ENCODE measurements around the gene TMEM59L.

TMEM59L gene

DNA sequence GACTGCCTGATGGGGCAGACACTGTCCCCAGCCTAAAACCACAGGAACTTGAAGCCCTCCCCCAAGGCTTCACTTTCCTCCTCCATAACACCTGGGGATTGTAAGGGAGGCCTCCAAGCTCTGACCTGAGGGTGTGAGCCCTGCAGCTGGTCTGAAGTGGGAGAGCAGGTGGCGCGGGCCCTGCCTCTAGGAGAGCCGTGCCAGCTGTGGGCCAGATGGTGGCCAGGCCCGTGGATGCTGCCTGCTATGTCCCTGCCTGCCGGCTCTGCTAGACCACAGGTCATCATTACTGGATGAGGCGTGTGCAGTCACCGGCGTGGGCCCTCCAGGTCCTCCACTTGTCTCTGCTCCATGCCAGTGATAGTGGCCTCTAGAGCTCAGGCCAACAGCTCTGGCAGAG, 20.7 kb downstream of the TMEM59L start:
- TF ChIP-seq, protein P1, sequence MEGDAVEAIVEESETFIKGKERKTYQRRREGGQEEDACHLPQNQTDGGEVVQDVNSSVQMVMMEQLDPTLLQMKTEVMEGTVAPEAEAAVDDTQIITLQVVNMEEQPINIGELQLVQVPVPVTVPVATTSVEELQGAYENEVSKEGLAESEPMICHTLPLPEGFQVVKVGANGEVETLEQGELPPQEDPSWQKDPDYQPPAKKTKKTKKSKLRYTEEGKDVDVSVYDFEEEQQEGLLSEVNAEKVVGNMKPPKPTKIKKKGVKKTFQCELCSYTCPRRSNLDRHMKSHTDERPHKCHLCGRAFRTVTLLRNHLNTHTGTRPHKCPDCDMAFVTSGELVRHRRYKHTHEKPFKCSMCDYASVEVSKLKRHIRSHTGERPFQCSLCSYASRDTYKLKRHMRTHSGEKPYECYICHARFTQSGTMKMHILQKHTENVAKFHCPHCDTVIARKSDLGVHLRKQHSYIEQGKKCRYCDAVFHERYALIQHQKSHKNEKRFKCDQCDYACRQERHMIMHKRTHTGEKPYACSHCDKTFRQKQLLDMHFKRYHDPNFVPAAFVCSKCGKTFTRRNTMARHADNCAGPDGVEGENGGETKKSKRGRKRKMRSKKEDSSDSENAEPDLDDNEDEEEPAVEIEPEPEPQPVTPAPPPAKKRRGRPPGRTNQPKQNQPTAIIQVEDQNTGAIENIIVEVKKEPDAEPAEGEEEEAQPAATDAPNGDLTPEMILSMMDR (IDR thresholded peaks at IDR 0.05; ENCODE audit: control insufficient read depth, insufficient read depth, low read depth, low read length, missing control alignments), result no peak
- H3K4me3 ChIP-seq (ENCODE audit: control insufficient read depth, low read depth, low read length), result no peak overlapping the region
- no peak for DNase-seq (ENCODE audit: low read depth)

GRCh38 chr19:18634612-18635297, 22.1 kb downstream of the TMEM59L start:
- H3K4me3 ChIP-seq (ENCODE audit: control insufficient read depth, low read depth, low read length), result no peak overlapping the region
- DNase-seq (ENCODE audit: low read depth), result no peak
- TF ChIP-seq, protein P1 (IDR thresholded peaks at IDR 0.05; ENCODE audit: control insufficient read depth, insufficient read depth, low read depth, low read length, missing control alignments), result no peak

DNA sequence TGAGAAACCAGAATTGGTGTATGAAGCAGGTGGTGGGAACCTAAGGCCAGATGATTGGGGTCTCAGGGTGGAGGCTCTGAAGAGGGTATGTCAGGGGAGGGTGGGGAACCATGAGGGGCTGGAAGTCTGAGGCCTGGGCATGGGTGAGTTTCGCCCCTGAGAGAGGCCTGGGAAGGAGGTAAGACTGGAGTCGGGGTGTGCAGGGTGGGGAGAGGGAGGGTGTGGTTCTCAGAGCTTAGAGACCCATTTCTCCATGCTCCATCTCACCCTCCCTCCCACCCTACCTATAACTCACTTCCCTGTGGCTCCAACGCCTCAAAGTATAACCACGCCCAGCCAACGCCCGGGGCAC, 23.1 kb downstream of the TMEM59L start:
- TF ChIP-seq, protein P1 (IDR thresholded peaks at IDR 0.05; ENCODE audit: control insufficient read depth, insufficient read depth, low read depth, low read length, missing control alignments), result no peak
- no peak overlapping the region for H3K4me3 ChIP-seq (ENCODE audit: control insufficient read depth, low read depth, low read length)
- no peak for DNase-seq (ENCODE audit: low read depth)

DNA sequence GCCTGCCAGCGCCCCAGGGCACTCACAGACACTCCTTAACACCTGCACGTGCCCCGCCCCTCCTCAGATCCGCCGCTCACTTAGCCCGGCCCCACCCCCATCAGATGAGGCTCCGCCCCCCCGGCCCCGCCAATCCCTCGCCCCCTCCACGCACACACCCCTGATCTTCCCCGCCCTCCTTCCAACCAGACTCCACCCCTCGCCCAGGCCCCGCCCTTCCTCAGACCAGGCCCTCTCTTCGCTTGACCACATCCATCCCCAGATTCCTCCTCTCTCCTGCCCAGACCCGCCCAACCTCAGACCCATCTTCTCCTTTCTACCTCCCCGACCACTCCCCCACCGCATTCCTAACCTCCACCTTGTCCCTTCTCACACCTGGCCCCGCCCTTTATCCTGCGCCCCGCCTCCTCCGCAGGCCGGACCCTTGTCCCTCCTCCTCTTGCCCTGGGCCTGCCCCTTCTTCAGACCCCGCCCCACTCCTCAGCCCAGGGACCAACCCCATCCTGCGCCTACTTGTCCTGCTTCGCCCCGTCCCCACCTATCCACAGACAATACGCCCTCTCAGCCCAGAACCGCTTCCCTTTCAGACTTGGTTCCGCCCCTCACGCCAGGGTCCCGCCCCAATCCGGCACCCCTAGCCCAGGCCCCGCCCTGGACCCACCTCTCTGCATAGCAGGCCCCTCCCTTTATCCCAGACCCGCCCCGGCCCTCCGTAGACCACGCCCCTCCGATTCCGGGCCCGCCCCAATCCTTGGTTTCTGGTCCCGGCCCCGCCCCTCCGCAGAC, 23.7 kb downstream of the TMEM59L start:
- TF ChIP-seq, protein P1 (IDR thresholded peaks at IDR 0.05; ENCODE audit: control insufficient read depth, insufficient read depth, low read depth, low read length, missing control alignments), result no peak
- DNase-seq (ENCODE audit: low read depth), result peak; percentile 59
- H3K4me3 ChIP-seq (ENCODE audit: control insufficient read depth, low read depth, low read length), result peak overlapping the region; percentile 93

- peak within 1 kb of the TSS; percentile 93 for H3K4me3 ChIP-seq (ENCODE audit: control insufficient read depth, low read depth, low read length)
- TF ChIP-seq, protein P1 (IDR thresholded peaks at IDR 0.05; ENCODE audit: control insufficient read depth, insufficient read depth, low read depth, low read length, missing control alignments), result no peak
- no peak for DNase-seq (ENCODE audit: low read depth)
These were observed 24.4 kb downstream of the TMEM59L start, which contains the start of gene KLHL26 for GRCh38 chr19:18636969-18637629. Gene KLHL26 (plus strand): TSS chr19:18637028. CDS start chr19:18637055, 27 bp downstream.

- TF ChIP-seq, protein P1 (IDR thresholded peaks at IDR 0.05; ENCODE audit: control insufficient read depth, insufficient read depth, low read depth, low read length, missing control alignments), result no peak
- no peak for DNase-seq (ENCODE audit: low read depth)
- peak overlapping the region; percentile 93 for H3K4me3 ChIP-seq (ENCODE audit: control insufficient read depth, low read depth, low read length)
These were observed 25.3 kb downstream of the TMEM59L start for GRCh38 chr19:18637673-18638630.
